Measurements from ENCODE around the gene NR3C1.

DNA sequence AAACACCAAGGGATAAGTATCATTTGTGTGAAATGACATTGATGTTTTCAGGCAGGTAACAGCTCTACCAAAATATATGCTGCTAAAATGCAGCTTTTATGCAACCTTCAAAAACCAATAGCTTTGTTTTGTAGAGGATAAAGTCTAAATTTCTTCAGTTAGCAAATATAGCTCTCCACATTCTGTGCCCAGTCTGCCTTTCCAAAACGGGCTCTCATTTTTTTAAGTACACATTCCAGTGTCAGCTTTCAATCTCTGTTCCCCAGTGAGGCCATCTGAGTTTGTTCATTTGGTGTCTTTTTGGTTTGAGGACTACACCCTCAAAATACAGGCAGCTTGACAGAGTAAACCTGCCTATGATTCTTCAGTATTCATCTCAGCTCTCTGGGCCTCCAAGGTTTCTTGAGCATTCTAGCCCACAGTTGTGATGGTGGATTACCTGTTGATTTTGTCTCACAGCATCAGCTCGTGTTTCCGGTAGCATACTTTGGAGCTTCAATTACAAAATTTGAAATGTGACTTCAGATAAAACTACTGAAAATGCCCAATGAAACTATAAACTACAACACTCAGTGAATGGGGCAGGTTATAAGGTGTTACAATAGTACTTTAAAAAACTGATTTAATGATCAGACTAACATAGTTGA lies 55.7 kb downstream of the NR3C1 start:
- TF ChIP-seq, protein P1, sequence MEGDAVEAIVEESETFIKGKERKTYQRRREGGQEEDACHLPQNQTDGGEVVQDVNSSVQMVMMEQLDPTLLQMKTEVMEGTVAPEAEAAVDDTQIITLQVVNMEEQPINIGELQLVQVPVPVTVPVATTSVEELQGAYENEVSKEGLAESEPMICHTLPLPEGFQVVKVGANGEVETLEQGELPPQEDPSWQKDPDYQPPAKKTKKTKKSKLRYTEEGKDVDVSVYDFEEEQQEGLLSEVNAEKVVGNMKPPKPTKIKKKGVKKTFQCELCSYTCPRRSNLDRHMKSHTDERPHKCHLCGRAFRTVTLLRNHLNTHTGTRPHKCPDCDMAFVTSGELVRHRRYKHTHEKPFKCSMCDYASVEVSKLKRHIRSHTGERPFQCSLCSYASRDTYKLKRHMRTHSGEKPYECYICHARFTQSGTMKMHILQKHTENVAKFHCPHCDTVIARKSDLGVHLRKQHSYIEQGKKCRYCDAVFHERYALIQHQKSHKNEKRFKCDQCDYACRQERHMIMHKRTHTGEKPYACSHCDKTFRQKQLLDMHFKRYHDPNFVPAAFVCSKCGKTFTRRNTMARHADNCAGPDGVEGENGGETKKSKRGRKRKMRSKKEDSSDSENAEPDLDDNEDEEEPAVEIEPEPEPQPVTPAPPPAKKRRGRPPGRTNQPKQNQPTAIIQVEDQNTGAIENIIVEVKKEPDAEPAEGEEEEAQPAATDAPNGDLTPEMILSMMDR (IDR thresholded peaks at IDR 0.05): no peak
- TF ChIP-seq POLR2AphosphoS5 (IDR thresholded peaks at IDR 0.05) (no peak), POLR2A (IDR thresholded peaks at IDR 0.05) (no peak), EP300 (IDR thresholded peaks at IDR 0.05) (no peak)

Measured in sigmoid colon (tissue), 4 donors.